CD8-positive, alpha-beta memory T cell (primary cell): ENCODE data around the gene CIPC. TPM values are rescaled to one million over a fixed set of nuclear protein-coding genes. Genes with fewer than 3 reads are reported as not detected.

Source experiments
- CTCF ChIA-PET: fragments of 350-600 bp; sonication (Branson Sonifier 250); formaldehyde crosslinking; loops from one replicate; lab custom pipeline; 2021; ENCODE audit warnings: antibody characterized with exemption; lab: Charles Lee
- POLR2A ChIA-PET: fragments of 350-600 bp; sonication (Branson Sonifier 250); formaldehyde crosslinking; loops from one replicate; lab custom pipeline; 2021; ENCODE audit warnings: antibody characterized with exemption; lab: Charles Lee
- DNase-seq, 5 donors: peaks; one replicate each; pipeline versions ENCODE4 v3.0.0 to v3.0.0-alpha.2; 2020 to 2022; ENCODE audit warnings: mixed read lengths in 1 of 5
- H3K27ac ChIP-seq: one replicate; pipeline ENCODE4 v1.7.0; 2013; ENCODE audit warnings: low read depth, mild to moderate bottlenecking, low read length, moderate library complexity
- H3K27me3 ChIP-seq: 2 replicates; pipeline ENCODE4 v1.7.0; 2013; ENCODE audit warnings: low read length, mild to moderate bottlenecking; ENCODE audit not compliant: insufficient read depth, poor library complexity, severe bottlenecking
- H3K36me3 ChIP-seq: 2 replicates; pipeline ENCODE4 v1.7.0; 2013; ENCODE audit warnings: mild to moderate bottlenecking, low read length, moderate library complexity; ENCODE audit not compliant: insufficient read depth
- H3K4me1 ChIP-seq: 2 replicates; pipeline ENCODE4 v1.7.0; 2013; ENCODE audit warnings: mild to moderate bottlenecking, low read length, moderate library complexity; ENCODE audit not compliant: insufficient read depth
- H3K4me3 ChIP-seq: 2 replicates; pipeline ENCODE4 v1.7.0; 2013; ENCODE audit warnings: mild to moderate bottlenecking, low read length
- H3K9me3 ChIP-seq: 2 replicates; pipeline ENCODE4 v1.7.0; 2013; ENCODE audit warnings: mild to moderate bottlenecking, low read length
- H3K27ac Mint-ChIP-seq, 8 donors: one replicate each; pipeline ENCODE4 v1.8.0; 2020 to 2021; ENCODE audit warnings: mixed read lengths in 8 of 8, mild to moderate bottlenecking in 6 of 8, inconsistent platforms in 3 of 8, moderate library complexity in 3 of 8
- H3K27me3 Mint-ChIP-seq, 2 donors: one replicate each; pipeline ENCODE4 v1.8.0; 2020 to 2021; ENCODE audit warnings: mixed read lengths in 2 of 2, mild to moderate bottlenecking in 1 of 2, moderate library complexity in 1 of 2
- H3K36me3 Mint-ChIP-seq, 3 donors: one replicate each; pipeline ENCODE4 v1.8.0; 2020 to 2021; ENCODE audit warnings: mixed read lengths in 3 of 3, inconsistent platforms in 1 of 3, mild to moderate bottlenecking in 1 of 3
- H3K4me1 Mint-ChIP-seq, 3 donors: one replicate each; pipeline ENCODE4 v1.8.0; 2020 to 2021; ENCODE audit warnings: mixed read lengths in 3 of 3, inconsistent platforms in 1 of 3, mild to moderate bottlenecking in 1 of 3
- H3K4me3 Mint-ChIP-seq, 7 donors: one replicate each; pipeline ENCODE4 v1.8.0; 2020 to 2021; ENCODE audit warnings: mixed read lengths in 7 of 7, mild to moderate bottlenecking in 6 of 7, moderate library complexity in 4 of 7, inconsistent platforms in 2 of 7
- H3K9me3 Mint-ChIP-seq, 5 donors: one replicate each; pipeline ENCODE4 v1.8.0; 2020 to 2022; ENCODE audit warnings: mixed read lengths in 5 of 5, mild to moderate bottlenecking in 3 of 5, moderate library complexity in 2 of 5, inconsistent platforms in 1 of 5
- polyA plus RNA-seq: library from polyadenylated mRNA; unstranded; fragments of 300-500 nt; fragmentation: Illumina TruSeq; gene quantifications from one replicate; pipeline ENCODE4 v1.2.3, GENCODE V29; 2021
- total RNA-seq, 2 experiments: library from RNA; stranded (reverse); gene quantifications; one replicate each; pipeline ENCODE4 v1.2.3, GENCODE V29; 2021

Gene CIPC
- total and polyA plus RNA-seq, 3 experiments from 2014 or later, result 6.2 to 12.7 (median 10.5) TPM

DNA sequence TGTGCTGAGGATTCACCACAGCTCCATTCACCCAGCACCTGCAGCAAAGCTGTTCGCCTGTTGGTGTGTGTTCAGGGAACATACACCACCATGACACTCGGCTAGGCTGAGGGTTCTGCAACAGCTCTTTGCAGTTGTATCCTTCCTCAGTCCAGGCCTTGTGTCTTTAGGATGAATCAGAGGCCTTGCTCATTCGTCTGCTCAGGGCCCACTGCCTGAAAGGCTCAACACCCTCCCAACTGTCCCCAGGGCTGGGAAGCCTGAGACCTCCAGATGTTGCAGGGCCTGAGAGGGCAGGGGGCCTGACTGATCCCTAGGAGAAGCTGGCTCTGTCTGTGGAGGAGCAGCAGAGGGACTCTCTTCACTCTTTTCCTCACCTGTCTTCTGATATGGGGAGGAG, 32.3 kb downstream of the CIPC start:
- no peak overlapping the region for H3K27ac Mint-ChIP-seq
- peaks cover 37 to 55% of the 10 kb centered on the region in 2 donors for H3K27me3 Mint-ChIP-seq
- DNase-seq, result no peak
- ChIA-PET CTCF (no interaction called here), POLR2A (no interaction called here)
- H3K4me1 Mint-ChIP-seq, result peaks cover 3 to 9% (median 7%) of the 10 kb centered on the region in 3 donors
- H3K36me3 Mint-ChIP-seq, result peaks cover 0 to 3% (median 0%) of the 10 kb centered on the region in 3 donors
- H3K9me3 Mint-ChIP-seq, result no peaks in the 10 kb centered on the region
- Histone ChIP-seq H3K4me1 (peaks cover 2% of the 10 kb centered on the region), H3K4me3 (no peak overlapping the region), H3K27ac (no peak overlapping the region), H3K36me3 (no peaks in the 10 kb centered on the region), H3K27me3 (peaks cover 30% of the 10 kb centered on the region), H3K9me3 (no peaks in the 10 kb centered on the region)
- H3K4me3 Mint-ChIP-seq, result no peak overlapping the region

DNA sequence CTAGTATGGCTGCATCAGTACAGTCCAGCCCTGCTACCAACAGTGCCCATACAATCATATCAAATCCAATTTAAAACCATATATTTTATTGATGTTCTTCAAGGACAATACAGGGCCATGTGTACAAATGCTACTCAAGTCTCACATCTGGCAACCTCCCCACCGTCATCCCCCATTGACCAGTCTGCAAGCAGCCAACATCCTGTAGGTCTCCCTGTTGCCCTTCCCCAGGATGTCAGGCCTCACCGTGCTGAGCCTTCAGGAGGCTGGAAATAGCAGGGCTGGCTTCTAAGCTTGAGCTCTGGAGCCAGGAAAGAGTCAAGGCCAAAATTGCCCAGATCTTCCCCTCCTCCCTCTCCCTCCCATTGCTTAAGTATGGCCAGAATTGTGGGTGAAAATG, 33.1 kb downstream of the CIPC start:
- CTCF ChIA-PET, result no interaction called here
- Histone ChIP-seq H3K27me3 (peaks cover 28% of the 10 kb centered on the region), H3K36me3 (no peaks in the 10 kb centered on the region), H3K4me1 (no peaks in the 10 kb centered on the region), H3K9me3 (no peaks in the 10 kb centered on the region), H3K4me3 (no peak overlapping the region), H3K27ac (no peak overlapping the region)
- peaks cover 32 to 63% of the 10 kb centered on the region in 2 donors for H3K27me3 Mint-ChIP-seq
- H3K9me3 Mint-ChIP-seq, result no peaks in the 10 kb centered on the region
- DNase-seq, result no peak
- POLR2A ChIA-PET, result no interaction called here
- H3K27ac Mint-ChIP-seq, result no peak overlapping the region
- H3K36me3 Mint-ChIP-seq, result peaks cover 0 to 3% (median 0%) of the 10 kb centered on the region in 3 donors
- H3K4me1 Mint-ChIP-seq, result peaks cover 0 to 4% (median 3%) of the 10 kb centered on the region in 3 donors
- H3K4me3 Mint-ChIP-seq, result no peak overlapping the region

GRCh38 chr14:77131871-77132486, 33.9 kb downstream of the CIPC start:
- H3K27ac ChIP-seq, result no peak overlapping the region
- CTCF ChIA-PET, result no interaction called here

GRCh38 chr14:77133720-77134338, 35.8 kb downstream of the CIPC start:
- POLR2A ChIA-PET, result no interaction called here
- H3K27me3 ChIP-seq, result peaks cover 32% of the 10 kb centered on the region

More at GRCh38 chr14:77131871-77132486, 33.9 kb downstream of the CIPC start:
- no peaks in the 10 kb centered on the region for H3K4me1 ChIP-seq
- no peak for DNase-seq
- Mint-ChIP-seq H3K27me3 (peaks cover 34 to 71% of the 10 kb centered on the region in 2 donors), H3K9me3 (no peaks in the 10 kb centered on the region), H3K27ac (no peak overlapping the region), H3K4me3 (no peak overlapping the region), H3K36me3 (peaks cover 0 to 3% (median 0%) of the 10 kb centered on the region in 3 donors), H3K4me1 (peaks cover 0 to 4% (median 3%) of the 10 kb centered on the region in 3 donors)
- POLR2A ChIA-PET, result no interaction called here
- H3K9me3 ChIP-seq, result no peaks in the 10 kb centered on the region
- H3K36me3 ChIP-seq, result no peaks in the 10 kb centered on the region
- no peak overlapping the region for H3K4me3 ChIP-seq
- peaks cover 28% of the 10 kb centered on the region for H3K27me3 ChIP-seq

GRCh38 chr14:77139022-77139421, 41.0 kb downstream of the CIPC start:
- Histone ChIP-seq H3K4me3 (no peak overlapping the region), H3K9me3 (no peaks in the 10 kb centered on the region), H3K27me3 (peaks cover 45% of the 10 kb centered on the region), H3K27ac (no peak overlapping the region), H3K4me1 (no peaks in the 10 kb centered on the region), H3K36me3 (no peaks in the 10 kb centered on the region)
- Mint-ChIP-seq H3K4me3 (peak overlapping the region in 5 of 7 donors; percentile 15 to 86 (median 48)), H3K27ac (peak overlapping the region in 2 of 8 donors; percentile 66 to 77), H3K4me1 (peaks cover 13 to 29% (median 25%) of the 10 kb centered on the region in 3 donors), H3K9me3 (peaks cover 0 to 2% (median 0%) of the 10 kb centered on the region in 5 donors), H3K36me3 (no peaks in the 10 kb centered on the region), H3K27me3 (peaks cover 55 to 86% of the 10 kb centered on the region in 2 donors)
- CTCF ChIA-PET, result no interaction called here
- POLR2A ChIA-PET, result no interaction called here
- no peak for DNase-seq

More at GRCh38 chr14:77133720-77134338, 35.8 kb downstream of the CIPC start:
- Mint-ChIP-seq H3K4me3 (no peak overlapping the region), H3K9me3 (peaks cover 0 to 2% (median 0%) of the 10 kb centered on the region in 5 donors), H3K4me1 (peaks cover 4 to 6% (median 6%) of the 10 kb centered on the region in 3 donors), H3K27ac (no peak overlapping the region), H3K27me3 (peaks cover 42 to 83% of the 10 kb centered on the region in 2 donors), H3K36me3 (peaks cover 0 to 3% (median 0%) of the 10 kb centered on the region in 3 donors)
- Histone ChIP-seq H3K4me3 (no peak overlapping the region), H3K27ac (no peak overlapping the region), H3K4me1 (no peaks in the 10 kb centered on the region), H3K9me3 (no peaks in the 10 kb centered on the region), H3K36me3 (no peaks in the 10 kb centered on the region)
- peak; percentile 24 to 72 (median 33) for DNase-seq
- CTCF ChIA-PET, result interaction anchor here (0.7 to 1.7 kb wide), 3 partner anchors 10 to 16 kb away, joined by 3 to 4 read pairs (median 3); no protein-coding TSS in a partner anchor

DNA sequence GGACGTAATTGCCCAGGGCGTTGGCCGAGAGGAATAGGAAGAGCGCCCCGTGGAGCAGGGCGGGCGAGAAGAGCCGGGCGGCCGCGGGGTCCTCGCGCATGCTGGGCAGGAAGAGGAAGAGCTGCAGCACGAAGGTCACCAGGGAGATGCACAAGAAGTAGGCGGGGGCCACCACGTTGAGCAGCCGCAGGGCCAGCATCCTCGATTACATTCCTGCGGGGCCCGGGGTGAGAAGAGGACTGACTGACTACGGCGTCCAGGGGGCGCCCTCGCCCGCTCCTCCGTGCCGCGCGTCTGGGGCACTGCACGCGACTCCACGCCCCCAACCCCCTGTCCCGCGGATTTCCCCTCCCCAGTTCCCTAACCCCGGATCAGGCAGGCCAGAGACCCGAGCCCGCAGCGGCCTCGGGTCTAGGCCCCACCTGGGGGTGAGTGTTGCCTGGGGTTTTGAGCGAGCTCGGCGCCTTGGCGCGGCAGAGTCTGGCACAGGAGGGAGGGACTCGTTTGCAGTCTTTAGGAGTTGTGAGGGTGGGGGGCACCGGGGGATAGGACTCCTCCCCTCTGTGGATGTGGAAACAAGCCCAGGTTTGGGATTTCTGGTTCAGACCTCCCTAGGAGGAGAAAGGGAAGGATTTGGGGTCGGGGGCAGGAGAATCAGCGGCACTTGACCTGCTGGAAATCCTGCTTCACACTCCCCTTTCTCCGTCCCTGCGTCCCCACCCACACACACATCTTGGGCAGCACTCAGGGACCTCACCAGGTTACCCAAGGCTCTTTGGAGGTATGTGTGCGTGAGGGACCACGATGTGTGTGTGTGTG, 41.7 kb downstream of the CIPC start:
- Mint-ChIP-seq H3K4me1 (peaks cover 13 to 29% (median 25%) of the 10 kb centered on the region in 3 donors), H3K9me3 (peaks cover 0 to 2% (median 0%) of the 10 kb centered on the region in 5 donors), H3K36me3 (no peaks in the 10 kb centered on the region), H3K27ac (peak overlapping the region in 1 of 8 donors; percentile 49), H3K27me3 (peaks cover 59 to 86% of the 10 kb centered on the region in 2 donors), H3K4me3 (peak overlapping the region; percentile 15 to 86 (median 63))
- POLR2A ChIA-PET, result no interaction called here
- no peaks in the 10 kb centered on the region for H3K36me3 ChIP-seq
- no peak overlapping the region for H3K4me3 ChIP-seq
- H3K4me1 ChIP-seq, result no peaks in the 10 kb centered on the region
- H3K27me3 ChIP-seq, result peaks cover 38% of the 10 kb centered on the region
- no peaks in the 10 kb centered on the region for H3K9me3 ChIP-seq
- CTCF ChIA-PET, result no interaction called here
- no peak overlapping the region for H3K27ac ChIP-seq
- DNase-seq, result peak in 2 of 5 donors; percentile 11 to 16

DNA sequence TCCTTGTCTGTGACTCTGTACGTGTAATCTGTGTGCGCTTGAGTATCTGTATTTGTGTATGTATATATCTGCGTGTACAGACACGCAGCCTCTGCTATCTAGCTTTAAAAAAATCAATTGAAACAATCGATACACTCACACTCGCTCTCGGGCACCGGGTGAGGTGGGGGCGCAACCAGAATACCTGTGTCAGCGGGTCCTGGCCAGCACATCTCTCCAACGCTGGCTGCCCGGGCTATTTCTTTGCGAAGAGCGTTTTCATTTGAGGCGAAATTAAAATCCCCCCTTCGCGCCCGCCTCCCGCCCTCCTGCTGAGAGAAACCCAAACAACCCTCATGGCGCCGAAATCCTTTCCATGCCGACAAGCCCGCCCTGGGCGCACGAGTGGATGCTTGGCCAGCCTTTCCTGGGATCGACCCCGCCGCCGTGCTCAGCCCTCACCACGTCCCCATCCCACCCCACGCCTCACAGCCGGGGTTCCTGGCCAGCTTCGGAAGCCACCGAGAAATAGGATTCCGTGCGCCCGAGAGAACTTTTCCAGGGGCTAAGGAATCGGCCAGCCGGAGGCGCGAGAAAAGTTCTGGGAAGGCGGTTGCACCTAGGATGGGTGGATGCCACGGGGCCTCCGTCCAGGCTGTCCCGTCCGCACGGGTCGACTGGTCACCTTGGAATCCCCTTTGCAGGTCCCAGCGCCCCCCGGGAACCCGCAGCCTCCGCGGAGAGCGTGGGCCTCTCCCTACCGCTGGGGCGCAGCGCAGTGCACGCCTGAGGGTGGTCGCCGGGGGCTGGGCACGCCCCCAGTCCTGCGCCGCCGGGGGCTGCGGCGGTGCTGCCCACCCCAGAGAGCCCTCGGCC, 42.5 kb downstream of the CIPC start:
- Mint-ChIP-seq H3K27me3 (peaks cover 62 to 83% of the 10 kb centered on the region in 2 donors), H3K4me3 (peak overlapping the region in 6 of 7 donors; percentile 48 to 68 (median 65)), H3K27ac (peak overlapping the region in 1 of 8 donors; percentile 49), H3K9me3 (peaks cover 0 to 2% (median 0%) of the 10 kb centered on the region in 5 donors), H3K4me1 (peaks cover 13 to 29% (median 25%) of the 10 kb centered on the region in 3 donors), H3K36me3 (no peaks in the 10 kb centered on the region)
- DNase-seq, result no peak
- Histone ChIP-seq H3K9me3 (no peaks in the 10 kb centered on the region), H3K27me3 (peaks cover 34% of the 10 kb centered on the region), H3K4me3 (no peak overlapping the region), H3K36me3 (no peaks in the 10 kb centered on the region), H3K4me1 (no peaks in the 10 kb centered on the region), H3K27ac (no peak overlapping the region)
- ChIA-PET POLR2A (no interaction called here), CTCF (interaction anchor here (1.0 kb wide), 1 partner anchor 175 kb away, joined by 3 read pairs; no protein-coding TSS in a partner anchor)
